Measurements from ENCODE around the gene AGRN.
A peak's percentile ranks its signal among the peaks of the same experiment; 100 is the strongest.
"Not testable (repeated sequence)": the region's sequence is repeated elsewhere in the genome, so short reads cannot be mapped to it uniquely, and the experiment has no call there.

AGRN gene

GRCh38 chr1:1001057-1001783 lies 18.7 kb upstream of the AGRN start:
- DNase-seq (ENCODE audit: low read depth) = no peak

DNA sequence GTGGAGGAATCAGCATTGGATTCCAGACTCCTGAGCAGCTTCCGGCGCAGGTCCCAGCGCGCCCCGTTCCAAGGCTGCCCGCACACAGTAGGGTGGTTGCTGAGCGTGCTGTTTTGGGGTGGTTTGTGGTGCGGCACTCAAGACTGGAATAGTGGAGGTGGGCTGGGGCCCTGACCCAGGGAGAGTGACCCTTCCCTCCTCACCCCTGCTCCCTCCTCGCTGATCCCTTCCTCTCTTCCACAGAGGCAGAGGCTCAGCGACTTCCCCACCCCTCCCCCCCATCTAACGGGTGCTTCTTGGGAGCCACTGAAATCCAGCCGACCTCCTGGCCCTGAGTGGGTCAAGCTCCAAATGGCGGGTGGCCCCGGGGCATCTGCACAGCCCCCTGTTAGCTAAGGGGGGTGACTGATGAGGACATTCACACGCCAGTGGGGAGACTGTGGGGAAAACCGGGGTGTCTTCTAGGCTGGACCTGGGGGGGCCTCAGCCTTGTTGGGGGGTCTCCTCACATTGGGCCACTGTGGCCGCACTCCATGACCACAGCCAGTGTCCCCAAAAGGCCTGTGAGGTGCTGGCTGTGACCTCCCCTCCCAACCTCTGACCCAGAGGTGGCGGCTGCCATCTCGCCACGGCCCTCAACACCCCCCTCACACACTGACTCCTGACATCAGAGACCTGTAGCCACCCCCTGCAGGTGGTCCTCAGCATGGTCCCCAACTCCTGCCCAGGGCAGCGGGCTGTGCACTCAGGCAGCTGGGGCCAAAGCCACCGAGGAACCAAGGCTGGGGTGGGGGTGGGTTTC lies 16.1 kb upstream of the AGRN start:
- no peak for DNase-seq (ENCODE audit: low read depth)

DNA sequence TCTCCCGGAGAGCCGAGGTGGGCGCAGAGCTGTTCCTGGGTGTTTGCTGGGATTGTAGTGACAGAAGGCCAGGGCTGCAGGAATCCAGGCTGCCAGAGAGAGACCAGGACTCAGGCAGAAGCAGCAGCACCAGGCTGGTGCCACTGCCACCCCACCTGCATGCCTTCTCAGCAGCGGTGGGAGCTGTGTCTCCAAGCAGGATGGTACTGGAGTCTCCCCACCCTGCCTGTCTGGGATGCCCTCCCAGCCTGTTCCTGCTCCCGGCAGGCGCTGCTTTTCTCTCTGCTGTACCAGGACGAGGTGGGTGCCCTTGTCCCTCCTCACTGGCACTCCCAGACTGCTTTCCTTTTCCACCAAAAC lies 15.5 kb upstream of the AGRN start:
- DNase-seq (ENCODE audit: low read depth) = no peak

DNA sequence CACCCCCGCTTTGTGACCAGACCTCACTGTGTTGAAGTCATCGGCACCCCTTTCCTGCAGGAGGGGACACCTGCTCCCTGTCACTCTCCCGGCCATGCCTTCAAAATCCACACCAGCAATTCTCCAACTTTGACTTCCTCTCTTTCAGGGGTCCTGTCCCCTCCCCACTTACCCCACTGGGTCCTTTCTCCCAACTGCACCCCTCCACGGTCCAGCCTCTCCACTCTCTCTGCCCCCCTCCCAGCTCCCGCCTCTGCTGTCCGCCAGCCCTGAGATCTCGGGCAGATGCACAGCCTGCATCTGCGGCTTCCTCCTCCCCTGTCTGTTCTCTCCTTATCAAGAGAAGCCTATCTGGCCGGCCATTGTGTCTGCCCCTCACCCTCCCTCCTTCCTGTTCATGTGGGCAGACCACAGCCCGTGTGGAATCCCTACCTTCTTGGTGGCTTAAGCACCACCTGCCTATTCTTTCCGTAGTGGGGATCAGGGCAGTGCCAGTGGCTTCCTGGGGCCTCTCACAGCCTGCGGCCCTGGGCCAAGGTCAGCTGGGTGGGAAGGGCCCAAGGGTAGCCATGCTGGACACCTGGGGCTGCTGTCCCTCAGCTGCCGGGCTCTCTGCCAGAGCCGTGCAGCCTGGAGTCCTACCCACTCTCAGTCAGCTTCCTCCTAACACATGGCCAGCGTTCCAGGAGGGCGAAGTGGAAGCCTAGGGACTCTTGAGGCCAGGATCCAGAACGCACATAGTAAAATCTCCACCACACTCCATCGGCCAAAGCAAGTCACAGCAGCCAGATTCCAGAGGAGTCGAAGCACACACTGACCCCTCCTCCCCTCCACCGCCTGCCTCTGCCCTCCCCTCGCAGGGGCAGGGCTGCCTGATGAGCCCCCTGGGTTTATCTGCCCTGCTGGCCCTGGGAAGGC lies 14.9 kb upstream of the AGRN start:
- no peak for DNase-seq (ENCODE audit: low read depth)

GRCh38 chr1:1005774-1006304 lies 14.1 kb upstream of the AGRN start:
- DNase-seq (ENCODE audit: low read depth) = no peak

GRCh38 chr1:1006305-1007159 lies 13.4 kb upstream of the AGRN start:
- DNase-seq (ENCODE audit: low read depth) = no peak

DNA sequence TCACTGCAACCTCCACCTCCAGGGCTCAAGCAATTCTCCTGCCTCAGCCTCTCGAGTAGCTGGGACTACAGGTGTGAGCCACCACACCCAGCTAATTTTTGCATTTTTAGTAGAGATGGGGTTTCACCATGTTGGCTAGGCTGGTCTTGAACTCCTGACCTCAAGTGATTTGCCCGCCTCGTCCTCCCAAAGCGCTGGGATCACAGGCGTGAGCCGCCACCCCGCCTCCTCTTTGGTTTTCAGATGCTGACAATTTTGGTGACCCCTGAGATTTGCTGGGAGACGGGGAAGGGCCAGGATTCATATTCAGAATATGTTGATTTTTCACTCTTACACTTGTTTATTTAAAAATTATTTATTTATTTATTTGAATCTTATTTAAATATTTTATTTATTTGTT lies 9.8 kb upstream of the AGRN start:
- not testable (repeated sequence) for DNase-seq (ENCODE audit: low read depth)

DNA sequence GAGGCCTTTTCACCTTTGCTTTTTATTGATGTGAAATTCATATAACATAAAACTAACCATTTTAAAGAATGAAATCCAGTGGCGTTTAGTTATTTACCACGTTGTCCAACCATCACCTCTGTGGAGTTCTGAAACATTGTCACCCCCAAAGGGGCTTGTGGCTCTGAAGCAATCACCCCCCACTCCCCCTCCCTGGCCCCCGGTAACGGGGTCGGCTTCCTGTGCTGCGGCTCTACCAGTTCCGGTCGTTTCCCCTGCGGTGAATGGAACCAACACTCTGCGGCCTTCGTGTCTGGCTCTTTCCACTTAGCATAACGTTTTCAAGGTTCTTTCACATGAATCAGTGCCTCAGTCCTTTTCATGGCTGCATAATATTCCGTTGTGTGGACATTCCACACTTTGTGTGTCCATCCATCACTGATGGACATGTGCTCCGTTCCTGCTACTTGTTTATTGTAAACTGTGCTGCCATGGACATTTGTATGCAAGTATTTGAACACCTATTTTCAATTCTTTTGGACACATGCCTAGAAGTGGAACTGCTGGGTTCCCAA lies 8.4 kb upstream of the AGRN start:
- no peak for DNase-seq (ENCODE audit: low read depth)

- DNase-seq (ENCODE audit: low read depth) = not testable (repeated sequence)
Observed at GRCh38 chr1:1012736-1013104, 7.2 kb upstream of the AGRN start.

DNA sequence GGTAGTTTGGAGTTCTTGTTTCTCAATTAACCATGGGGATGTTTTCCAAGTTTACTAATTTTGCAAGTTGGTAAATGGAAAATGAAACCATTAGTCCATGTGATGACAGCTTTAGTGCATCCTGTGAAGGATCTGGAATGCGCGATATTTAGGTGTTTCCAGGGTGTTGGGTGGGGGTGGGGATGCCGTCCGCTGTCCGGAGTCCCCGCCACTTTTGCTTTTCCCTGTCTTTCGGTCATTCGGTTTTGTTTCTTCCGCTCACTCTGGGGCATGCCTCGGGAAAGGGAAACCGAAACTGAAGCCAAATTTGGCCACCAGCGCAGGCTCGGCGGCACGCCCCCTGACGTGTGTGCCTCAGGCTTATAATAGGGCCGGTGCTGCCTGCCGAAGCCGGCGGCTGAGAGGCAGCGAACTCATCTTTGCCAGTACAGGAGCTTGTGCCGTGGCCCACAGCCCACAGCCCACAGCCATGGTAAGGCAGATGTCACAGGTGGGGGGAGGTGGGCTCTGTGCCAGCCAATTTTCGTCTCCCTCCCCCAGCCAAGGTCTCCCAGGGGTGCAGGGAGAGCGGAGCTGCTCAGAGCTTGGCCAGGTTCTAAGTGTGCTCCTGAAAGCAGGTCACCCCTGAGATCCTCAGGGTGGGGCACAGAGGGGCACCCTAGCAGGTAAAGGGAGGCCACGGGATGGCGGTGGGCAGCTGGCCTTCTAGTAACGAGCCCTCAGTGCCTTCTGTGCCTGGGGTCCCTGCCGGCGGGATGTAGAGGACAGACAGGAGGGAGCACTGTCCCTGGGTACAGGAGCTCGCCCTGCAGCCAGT lies 6.6 kb upstream of the AGRN start, which contains the start of gene ISG15:
Gene ISG15, plus strand, starts transcription at position 393 of the 817 bp plus-strand sequence. Its CDS starts 77 bp downstream, at position 470.
- peak; percentile 82 for DNase-seq (ENCODE audit: low read depth)

- no peak for DNase-seq (ENCODE audit: low read depth)
Observed at GRCh38 chr1:1013922-1014648, 5.8 kb upstream of the AGRN start.

GRCh38 chr1:1014799-1015681 lies 4.9 kb upstream of the AGRN start:
- no peak for DNase-seq (ENCODE audit: low read depth)

- not testable (repeated sequence) for DNase-seq (ENCODE audit: low read depth)
Observed at GRCh38 chr1:1017397-1018320, 2.3 kb upstream of the AGRN start.

DNA sequence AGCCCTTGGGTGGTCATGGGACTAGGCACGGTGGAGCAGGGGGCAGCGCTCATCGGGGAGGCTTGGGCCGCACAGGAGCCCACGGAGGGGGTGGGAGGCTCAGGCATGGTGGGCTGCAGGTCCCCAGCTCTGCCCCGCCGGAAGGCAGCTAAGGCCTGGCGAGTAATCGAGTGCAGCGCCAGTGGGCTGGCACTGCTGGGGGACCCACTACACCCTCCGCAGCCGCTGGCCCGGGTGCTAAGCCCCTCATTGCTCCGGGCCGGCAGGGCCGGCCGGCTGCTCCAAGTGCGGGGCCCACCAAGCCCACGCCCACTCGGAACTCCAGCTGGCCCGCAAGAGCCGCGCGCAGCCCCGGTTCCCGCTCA lies 1.6 kb upstream of the AGRN start:
- DNase-seq (ENCODE audit: low read depth) = not testable (repeated sequence)

GRCh38 chr1:1019122-1019999 lies 559 bp upstream of the AGRN start:
- DNase-seq (ENCODE audit: low read depth) = peak; percentile 68

DNA sequence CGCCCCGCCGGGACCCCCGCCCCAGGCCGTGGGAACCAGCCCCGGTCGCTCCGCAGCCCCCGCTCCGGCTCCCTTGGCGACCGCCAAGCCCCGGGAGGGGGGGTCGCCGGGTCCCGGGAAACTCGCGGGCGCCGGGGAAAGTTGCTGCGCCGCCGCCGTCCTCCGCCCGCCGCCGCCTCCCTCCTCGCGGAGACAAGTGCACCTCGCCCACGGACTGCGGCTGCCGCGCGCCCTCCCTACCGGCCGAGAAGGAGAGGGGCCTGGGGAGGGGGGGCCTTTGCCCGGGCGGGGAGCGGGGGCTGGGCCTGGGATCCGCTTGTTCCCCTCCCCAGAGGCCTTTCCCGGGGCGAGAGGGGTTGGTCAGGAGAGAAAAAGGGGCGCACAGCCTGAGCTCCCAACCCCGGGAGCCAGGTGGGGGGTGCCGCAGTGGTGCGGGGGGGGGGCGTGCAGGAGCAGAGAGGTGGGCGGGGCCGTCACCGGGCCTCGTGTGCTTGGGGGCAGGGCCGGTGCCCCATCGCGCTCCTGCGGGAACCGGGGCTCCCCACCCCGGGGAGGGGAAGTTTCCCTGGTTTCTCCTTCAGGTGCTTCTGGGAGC lies 592 bp downstream of the AGRN start:
- no peak for DNase-seq (ENCODE audit: low read depth)
